GM18526 (cell line): ENCODE results near the gene C7orf57.

Source experiments
- POLR2A ChIP-seq: IDR thresholded peaks from 3 replicates; pipeline ENCODE4 v1.6.1; 2011; ENCODE audit not compliant: insufficient read length; ENCODE audit errors: extremely low read depth

Gene C7orf57

DNA sequence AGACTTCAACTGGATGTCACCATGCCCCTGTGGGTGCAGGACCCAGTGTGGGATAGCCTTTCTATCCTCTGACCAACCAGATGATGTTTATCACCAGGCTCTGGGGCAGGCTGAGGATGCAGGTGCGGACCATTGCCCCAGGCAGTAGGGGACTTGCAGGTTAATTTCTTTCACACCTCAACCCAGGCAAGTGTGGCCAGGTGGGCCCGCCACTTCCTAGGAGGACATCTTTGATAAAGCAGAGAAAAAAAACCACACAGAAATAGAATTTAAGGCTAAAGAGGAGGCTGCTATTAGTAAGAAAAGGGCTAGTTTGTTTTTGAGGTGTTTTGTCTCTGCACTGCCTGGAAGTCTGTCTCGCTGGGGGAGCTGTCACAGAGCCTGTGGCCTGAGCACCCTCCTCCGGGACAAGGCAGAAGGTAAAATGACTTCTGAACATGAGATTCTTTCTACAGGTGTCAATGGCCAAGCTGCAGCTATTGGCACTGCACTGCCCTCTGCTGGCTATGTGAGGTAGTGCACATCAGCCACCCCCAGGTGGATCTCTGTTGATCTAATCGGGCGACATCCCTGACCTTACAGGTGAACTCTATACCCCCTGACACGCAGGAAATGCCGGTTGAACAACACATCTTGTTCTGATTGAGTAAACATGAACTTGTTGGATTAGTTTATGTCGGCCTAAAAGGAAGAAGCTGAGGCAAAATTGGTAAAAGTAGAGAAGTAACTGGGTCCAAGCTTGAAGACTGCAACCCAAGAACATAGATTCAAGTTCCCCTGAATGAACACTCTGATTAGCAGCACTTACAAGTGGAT, 74.7 kb downstream of the C7orf57 start:
- no peak for TF ChIP-seq POLR2A

DNA sequence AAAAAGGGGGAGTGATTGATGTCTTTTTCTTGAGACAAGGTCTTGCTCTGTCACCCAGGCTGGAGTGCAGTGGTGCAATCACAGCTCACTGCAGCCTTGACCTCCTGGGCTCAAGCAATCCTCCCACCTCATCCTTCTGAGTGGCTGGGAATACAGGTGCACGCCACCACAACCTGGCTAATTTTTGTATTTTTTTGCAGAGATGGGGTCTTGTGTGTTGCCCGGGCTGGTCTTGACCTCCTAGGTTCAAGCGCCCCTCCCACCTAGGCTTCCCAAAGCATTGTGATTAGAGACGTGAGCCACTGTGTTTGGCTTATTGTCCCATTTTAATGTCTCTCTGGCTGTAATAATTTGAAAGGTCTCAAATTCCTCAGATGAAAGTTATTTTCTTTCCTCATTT, 75.5 kb downstream of the C7orf57 start:
- no peak for TF ChIP-seq POLR2A
